Tibial artery (tissue), 4 donors: ENCODE measurements around the gene STARD13.

Experiments used
- DNase-seq, 2 donors: peaks; one replicate each; pipeline ENCODE4 v3.0.0-alpha.2; 2019
- H3K27ac ChIP-seq, 2 donors: fragments of 200-600 bp; sonication (generic) in 1 of 2; 1 replicate in 1 of 2; 2 replicates in 1 of 2; pipeline ENCODE4 v1.5.1; 2018 to 2019; ENCODE audit warnings: mild to moderate bottlenecking in 1 of 2
- H3K27me3 ChIP-seq, 2 donors: fragments of 200-600 bp; sonication (generic) in 1 of 2; one replicate each; pipeline versions ENCODE4 v1.5.1 to v1.6.0; 2016 to 2019
- H3K36me3 ChIP-seq, 3 donors: fragments of 200-600 bp; sonication (generic) in 2 of 3; one replicate each; pipeline ENCODE4 v1.5.1; 2016 to 2019; ENCODE audit warnings: mild to moderate bottlenecking in 2 of 3
- H3K4me1 ChIP-seq, 4 donors: fragments of 200-600 bp; sonication (generic) in 2 of 4; 1 replicate in 3 of 4; 2 replicates in 1 of 4; pipeline ENCODE4 v1.5.1; 2016 to 2019
- H3K4me3 ChIP-seq, 2 donors: fragments of 200-600 bp; sonication (generic) in 1 of 2; 1 replicate in 1 of 2; 2 replicates in 1 of 2; pipeline ENCODE4 v1.5.1; 2018 to 2019; ENCODE audit warnings: mild to moderate bottlenecking in 2 of 2
- H3K9me3 ChIP-seq, 3 donors: fragments of 200-600 bp; sonication (generic) in 1 of 3; one replicate each; pipeline ENCODE4 v1.5.1; 2016 to 2019
- CTCF ChIP-seq, 2 experiments: fragments of 200-600 bp in 1 of 2; fragments of 450-650 bp in 1 of 2; IDR thresholded peaks; one replicate each; pipeline ENCODE4 v1.5.1; 2017 to 2019; ENCODE audit warnings: antibody characterized with exemption in 2 of 2, mild to moderate bottlenecking in 1 of 2, moderate library complexity in 1 of 2
- intact Hi-C: fragments of 100-400 bp; cut with DNase I; formaldehyde crosslinking; loops from one replicate; pipeline ENCODE4 v1.15.0; 2023; ENCODE audit warnings: low total_unique reads

The STARD13 gene

GRCh38 chr13:33070713-33071112, 214.8 kb downstream of the STARD13 start:
- intact Hi-C loops = no loop called here
- TF ChIP-seq CTCF (IDR thresholded peaks at IDR 0.05) = no peak
- Histone ChIP-seq H3K27ac (no peak overlapping the region), H3K36me3 (no peaks in the 10 kb centered on the region), H3K4me3 (no peak overlapping the region), H3K9me3 (no peaks in the 10 kb centered on the region), H3K4me1 (no peaks in the 10 kb centered on the region), H3K27me3 (no peaks in the 10 kb centered on the region)
- DNase-seq = no peak

GRCh38 chr13:33069365-33069764, 216.2 kb downstream of the STARD13 start:
- DNase-seq = no peak
- no peak overlapping the region for H3K27ac ChIP-seq
- no peaks in the 10 kb centered on the region for H3K27me3 ChIP-seq
- H3K9me3 ChIP-seq = no peaks in the 10 kb centered on the region
- no peak for TF ChIP-seq CTCF (IDR thresholded peaks at IDR 0.05)
- intact Hi-C loops = no loop called here
- no peaks in the 10 kb centered on the region for H3K36me3 ChIP-seq
- H3K4me3 ChIP-seq = no peak overlapping the region
- no peaks in the 10 kb centered on the region for H3K4me1 ChIP-seq

DNA sequence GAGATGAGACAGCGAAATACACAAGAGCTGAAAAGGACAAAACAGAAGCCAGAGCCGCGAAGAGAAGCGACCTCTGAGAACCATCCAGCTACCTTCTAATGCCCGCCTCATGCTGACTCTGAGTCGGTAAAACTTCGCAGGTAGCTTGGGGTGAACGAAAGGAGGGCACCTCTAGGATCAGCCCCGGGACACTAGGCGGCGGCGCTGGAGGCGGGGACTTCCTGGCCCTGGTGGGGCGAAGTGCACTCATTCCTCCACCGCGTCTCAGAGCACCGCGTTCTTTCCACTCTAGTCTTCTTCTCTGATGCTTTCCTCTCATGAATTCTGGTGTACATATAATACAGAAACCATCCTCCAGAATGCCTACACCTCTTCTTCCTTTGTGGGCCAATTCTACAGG, 219.2 kb downstream of the STARD13 start:
- intact Hi-C loops = no loop called here
- no peak for DNase-seq
- Histone ChIP-seq H3K36me3 (no peaks in the 10 kb centered on the region), H3K27ac (no peak overlapping the region), H3K27me3 (no peaks in the 10 kb centered on the region), H3K4me1 (no peaks in the 10 kb centered on the region), H3K9me3 (no peaks in the 10 kb centered on the region), H3K4me3 (no peak overlapping the region)
- no peak for TF ChIP-seq CTCF (IDR thresholded peaks at IDR 0.05)

- DNase-seq = no peak
- no peaks in the 10 kb centered on the region for H3K9me3 ChIP-seq
- H3K27ac ChIP-seq = no peak overlapping the region
- H3K4me1 ChIP-seq = no peaks in the 10 kb centered on the region
- no peaks in the 10 kb centered on the region for H3K36me3 ChIP-seq
- intact Hi-C loops = no loop called here
- H3K4me3 ChIP-seq = no peak overlapping the region
- H3K27me3 ChIP-seq = no peaks in the 10 kb centered on the region
- TF ChIP-seq CTCF (IDR thresholded peaks at IDR 0.05) = no peak
Measured at GRCh38 chr13:33060815-33061214, 224.7 kb downstream of the STARD13 start.

DNA sequence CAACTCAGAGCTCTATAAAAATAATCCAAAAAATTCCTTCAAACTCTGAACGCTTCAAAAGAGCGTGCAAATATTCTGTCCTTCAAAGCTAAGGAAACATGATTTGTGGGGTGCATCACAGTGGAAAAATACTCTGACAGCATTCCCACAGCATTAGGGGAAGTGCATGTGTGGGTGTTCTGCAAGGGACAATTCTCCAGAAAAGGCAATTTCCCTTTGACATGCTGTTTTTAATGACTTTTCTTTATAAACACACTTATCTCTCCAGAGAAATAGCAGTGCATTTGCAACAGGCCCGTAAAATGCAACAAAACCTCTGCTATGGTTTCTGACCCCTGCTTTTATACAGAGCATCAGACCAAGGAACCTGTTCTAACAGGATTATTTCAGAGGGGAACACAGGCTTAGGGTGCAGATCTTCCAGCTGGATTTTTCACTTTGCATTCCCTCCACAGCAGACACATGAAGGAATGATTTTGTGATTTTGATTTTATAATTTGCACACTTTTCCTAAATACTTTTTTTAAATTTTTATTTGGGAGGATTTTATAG, 226.7 kb downstream of the STARD13 start:
- DNase-seq = no peak
- no peaks in the 10 kb centered on the region for H3K36me3 ChIP-seq
- no peaks in the 10 kb centered on the region for H3K4me1 ChIP-seq
- no peaks in the 10 kb centered on the region for H3K9me3 ChIP-seq
- H3K27ac ChIP-seq = no peak overlapping the region
- no peak for TF ChIP-seq CTCF (IDR thresholded peaks at IDR 0.05)
- H3K27me3 ChIP-seq = no peaks in the 10 kb centered on the region
- intact Hi-C loops = no loop called here
- no peak overlapping the region for H3K4me3 ChIP-seq
